Measurements from ENCODE around the gene SRRM4. TPM values are rescaled to one million over a fixed set of nuclear protein-coding genes. Genes with fewer than 3 reads are reported as not detected.

SRRM4 gene
- polyA plus RNA-seq, 1 donor from 2014 or later, result 9.9 TPM

- Histone ChIP-seq H3K79me2 (replicated peaks; ENCODE audit: insufficient read depth, low read length) (no peaks in the 10 kb centered on the region), H3K9me3 (ENCODE audit: low read length) (no peaks in the 10 kb centered on the region), H3K36me3 (ENCODE audit: insufficient read depth, low read length) (no peaks in the 10 kb centered on the region), H3K27ac (ENCODE audit: low read length) (no peak overlapping the region), H3K4me2 (ENCODE audit: low read length) (no peak overlapping the region), H4K20me1 (ENCODE audit: insufficient read depth) (no peaks in the 10 kb centered on the region), H3F3A (ENCODE audit: insufficient read depth, low read length, poor library complexity, severe bottlenecking) (no peaks in the 10 kb centered on the region), H3K27me3 (ENCODE audit: insufficient read depth, low read depth, low read length) (no peaks in the 10 kb centered on the region), H3K4me3 (ENCODE audit: low read length) (no peak overlapping the region), H3K9me2 (ENCODE audit: insufficient read depth, low read length) (no peaks in the 10 kb centered on the region), H3K9ac (ENCODE audit: low read length) (no peak overlapping the region), H2AFZ (ENCODE audit: low read depth, low read length) (no peak overlapping the region)
- TF ChIP-seq POLR2AphosphoS5 (IDR thresholded peaks at IDR 0.05) (no peak), EZH2 (IDR thresholded peaks at IDR 0.05; ENCODE audit: borderline replicate concordance, insufficient read depth, low read length, poor library complexity, severe bottlenecking) (no peak), EP300 (conservative IDR thresholded peaks at IDR 0.05; ENCODE audit: poor library complexity, severe bottlenecking) (no peak)
Observed at GRCh38 chr12:119198440-119198839, 217.1 kb downstream of the SRRM4 start.

- H3K4me2 ChIP-seq (ENCODE audit: low read length), result no peak overlapping the region
- H3K27ac ChIP-seq (ENCODE audit: low read length), result no peak overlapping the region
- no peak overlapping the region for H3K4me3 ChIP-seq (ENCODE audit: low read length)
- TF ChIP-seq, protein P1, sequence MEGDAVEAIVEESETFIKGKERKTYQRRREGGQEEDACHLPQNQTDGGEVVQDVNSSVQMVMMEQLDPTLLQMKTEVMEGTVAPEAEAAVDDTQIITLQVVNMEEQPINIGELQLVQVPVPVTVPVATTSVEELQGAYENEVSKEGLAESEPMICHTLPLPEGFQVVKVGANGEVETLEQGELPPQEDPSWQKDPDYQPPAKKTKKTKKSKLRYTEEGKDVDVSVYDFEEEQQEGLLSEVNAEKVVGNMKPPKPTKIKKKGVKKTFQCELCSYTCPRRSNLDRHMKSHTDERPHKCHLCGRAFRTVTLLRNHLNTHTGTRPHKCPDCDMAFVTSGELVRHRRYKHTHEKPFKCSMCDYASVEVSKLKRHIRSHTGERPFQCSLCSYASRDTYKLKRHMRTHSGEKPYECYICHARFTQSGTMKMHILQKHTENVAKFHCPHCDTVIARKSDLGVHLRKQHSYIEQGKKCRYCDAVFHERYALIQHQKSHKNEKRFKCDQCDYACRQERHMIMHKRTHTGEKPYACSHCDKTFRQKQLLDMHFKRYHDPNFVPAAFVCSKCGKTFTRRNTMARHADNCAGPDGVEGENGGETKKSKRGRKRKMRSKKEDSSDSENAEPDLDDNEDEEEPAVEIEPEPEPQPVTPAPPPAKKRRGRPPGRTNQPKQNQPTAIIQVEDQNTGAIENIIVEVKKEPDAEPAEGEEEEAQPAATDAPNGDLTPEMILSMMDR (IDR thresholded peaks at IDR 0.05; ENCODE audit: poor library complexity, severe bottlenecking), result no peak
- TF ChIP-seq EP300 (conservative IDR thresholded peaks at IDR 0.05; ENCODE audit: poor library complexity, severe bottlenecking) (no peak), POLR2AphosphoS5 (IDR thresholded peaks at IDR 0.05) (no peak), EZH2 (IDR thresholded peaks at IDR 0.05; ENCODE audit: borderline replicate concordance, insufficient read depth, low read length, poor library complexity, severe bottlenecking) (no peak), MXI1 (conservative IDR thresholded peaks at IDR 0.05; ENCODE audit: poor library complexity, severe bottlenecking) (no peak), RAD21 (conservative IDR thresholded peaks at IDR 0.05) (no peak), TAF1 (IDR thresholded peaks at IDR 0.05; ENCODE audit: low read depth) (no peak), SMC3 (conservative IDR thresholded peaks at IDR 0.05; ENCODE audit: poor library complexity) (no peak)
- TF ChIP-seq, protein P2, sequence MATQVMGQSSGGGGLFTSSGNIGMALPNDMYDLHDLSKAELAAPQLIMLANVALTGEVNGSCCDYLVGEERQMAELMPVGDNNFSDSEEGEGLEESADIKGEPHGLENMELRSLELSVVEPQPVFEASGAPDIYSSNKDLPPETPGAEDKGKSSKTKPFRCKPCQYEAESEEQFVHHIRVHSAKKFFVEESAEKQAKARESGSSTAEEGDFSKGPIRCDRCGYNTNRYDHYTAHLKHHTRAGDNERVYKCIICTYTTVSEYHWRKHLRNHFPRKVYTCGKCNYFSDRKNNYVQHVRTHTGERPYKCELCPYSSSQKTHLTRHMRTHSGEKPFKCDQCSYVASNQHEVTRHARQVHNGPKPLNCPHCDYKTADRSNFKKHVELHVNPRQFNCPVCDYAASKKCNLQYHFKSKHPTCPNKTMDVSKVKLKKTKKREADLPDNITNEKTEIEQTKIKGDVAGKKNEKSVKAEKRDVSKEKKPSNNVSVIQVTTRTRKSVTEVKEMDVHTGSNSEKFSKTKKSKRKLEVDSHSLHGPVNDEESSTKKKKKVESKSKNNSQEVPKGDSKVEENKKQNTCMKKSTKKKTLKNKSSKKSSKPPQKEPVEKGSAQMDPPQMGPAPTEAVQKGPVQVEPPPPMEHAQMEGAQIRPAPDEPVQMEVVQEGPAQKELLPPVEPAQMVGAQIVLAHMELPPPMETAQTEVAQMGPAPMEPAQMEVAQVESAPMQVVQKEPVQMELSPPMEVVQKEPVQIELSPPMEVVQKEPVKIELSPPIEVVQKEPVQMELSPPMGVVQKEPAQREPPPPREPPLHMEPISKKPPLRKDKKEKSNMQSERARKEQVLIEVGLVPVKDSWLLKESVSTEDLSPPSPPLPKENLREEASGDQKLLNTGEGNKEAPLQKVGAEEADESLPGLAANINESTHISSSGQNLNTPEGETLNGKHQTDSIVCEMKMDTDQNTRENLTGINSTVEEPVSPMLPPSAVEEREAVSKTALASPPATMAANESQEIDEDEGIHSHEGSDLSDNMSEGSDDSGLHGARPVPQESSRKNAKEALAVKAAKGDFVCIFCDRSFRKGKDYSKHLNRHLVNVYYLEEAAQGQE (IDR thresholded peaks at IDR 0.05; ENCODE audit: borderline replicate concordance), result no peak
- no peaks in the 10 kb centered on the region for H3K79me2 ChIP-seq (replicated peaks; ENCODE audit: insufficient read depth, low read length)
- H3K9me2 ChIP-seq (ENCODE audit: insufficient read depth, low read length), result no peaks in the 10 kb centered on the region
- no peak overlapping the region for H2AFZ ChIP-seq (ENCODE audit: low read depth, low read length)
- H3K9me3 ChIP-seq (ENCODE audit: low read length), result no peaks in the 10 kb centered on the region
- no peaks in the 10 kb centered on the region for H3K27me3 ChIP-seq (ENCODE audit: insufficient read depth, low read depth, low read length)
- H3K36me3 ChIP-seq (ENCODE audit: insufficient read depth, low read length), result no peaks in the 10 kb centered on the region
- H3K9ac ChIP-seq (ENCODE audit: low read length), result no peak overlapping the region
- no peaks in the 10 kb centered on the region for H3F3A ChIP-seq (ENCODE audit: insufficient read depth, low read length, poor library complexity, severe bottlenecking)
- no peaks in the 10 kb centered on the region for H4K20me1 ChIP-seq (ENCODE audit: insufficient read depth)
Observed at GRCh38 chr12:119200601-119201000, 219.3 kb downstream of the SRRM4 start.
